HEK293 (cell line): ENCODE measurements around the gene BOD1.

Experiments
- CTCF ChIA-PET: fragments of 350-600 bp; formaldehyde crosslinking; extraction: SDS; loops from one replicate; lab custom pipeline; 2021; ENCODE audit warnings: antibody characterized with exemption; lab: Yijun Ruan, JAX
- POLR2A ChIA-PET: fragments of 300-600 bp; formaldehyde crosslinking; extraction: SDS; loops from one replicate; lab custom pipeline; 2020; ENCODE audit warnings: antibody characterized with exemption, inconsistent platforms; lab: Yijun Ruan, JAX
- H3K27ac ChIP-seq: fragments of 200-500 bp; sonication (Bioruptor generic); 2 replicates; pipeline ENCODE4 v1.5.1; 2014; ENCODE audit warnings: low read depth, low read length, control low read depth, inconsistent platforms; ENCODE audit errors: extremely low read depth
- H3K36me3 ChIP-seq, 2 experiments: fragments of 200-500 bp in 1 of 2; sonication (Bioruptor generic) in 1 of 2; 1 replicate in 1 of 2; 2 replicates in 1 of 2; pipeline ENCODE4 v1.5.1; 2014 to 2017; ENCODE audit warnings: inconsistent platforms in 2 of 2, low read length in 2 of 2; ENCODE audit not compliant: control insufficient read depth in 2 of 2, insufficient read depth in 1 of 2
- H3K4me1 ChIP-seq: fragments of 200-500 bp; sonication (Bioruptor generic); 2 replicates; pipeline ENCODE4 v1.5.1; 2014; ENCODE audit warnings: mild to moderate bottlenecking, low read length, inconsistent platforms; ENCODE audit not compliant: control insufficient read depth, insufficient read depth
- H3K4me3 ChIP-seq: 2 replicates; pipeline ENCODE4 v1.5.1; 2011; ENCODE audit warnings: low read depth, mild to moderate bottlenecking, control low read depth, low read length, moderate library complexity
- H3K9me3 ChIP-seq: fragments of 200-500 bp; sonication (Bioruptor generic); 2 replicates; pipeline ENCODE4 v1.5.1; 2014; ENCODE audit warnings: low read depth, low read length, inconsistent platforms; ENCODE audit not compliant: control insufficient read depth, insufficient read depth
- EGR2 ChIP-seq: fragments of 450-650 bp; formaldehyde crosslinking; IDR thresholded peaks from 2 replicates; pipeline ENCODE4 v1.5.1; 2016; ENCODE audit warnings: low read depth, missing biosample characterization, missing genetic modification characterization
- GFI1B ChIP-seq: fragments of 450-650 bp; formaldehyde crosslinking; IDR thresholded peaks from 2 replicates; pipeline ENCODE4 v1.5.1; 2016; ENCODE audit warnings: missing biosample characterization, missing genetic modification characterization
- MEIS1 ChIP-seq: sonication (generic); formaldehyde crosslinking; IDR thresholded peaks from 2 replicates; pipeline ENCODE4 v1.8.1; 2022; ENCODE audit warnings: missing genetic modification reagents, mild to moderate bottlenecking, borderline replicate concordance
- PATZ1 ChIP-seq: fragments of 450-650 bp; formaldehyde crosslinking; IDR thresholded peaks from 2 replicates; pipeline ENCODE4 v1.5.1; 2016; ENCODE audit warnings: missing biosample characterization, missing genetic modification characterization
- RBAK ChIP-seq: fragments of 450-650 bp; formaldehyde crosslinking; IDR thresholded peaks from 2 replicates; pipeline ENCODE4 v1.5.1; 2016; ENCODE audit warnings: missing biosample characterization, missing genetic modification characterization
- WT1 ChIP-seq: fragments of 450-650 bp; formaldehyde crosslinking; IDR thresholded peaks from 2 replicates; pipeline ENCODE4 v1.5.1; 2016; ENCODE audit warnings: missing biosample characterization, missing genetic modification characterization
- ZBTB17 ChIP-seq: fragments of 450-650 bp; formaldehyde crosslinking; IDR thresholded peaks from 2 replicates; pipeline ENCODE4 v1.5.1; 2016; ENCODE audit warnings: missing biosample characterization, missing genetic modification characterization
- ZBTB20 ChIP-seq: fragments of 450-650 bp; formaldehyde crosslinking; IDR thresholded peaks from 2 replicates; pipeline ENCODE4 v1.5.1; 2016; ENCODE audit warnings: missing biosample characterization, missing genetic modification characterization
- ZBTB6 ChIP-seq: fragments of 450-650 bp; formaldehyde crosslinking; IDR thresholded peaks from 2 replicates; pipeline ENCODE4 v1.5.1; 2017; ENCODE audit warnings: missing biosample characterization, missing genetic modification characterization
- ZFHX2 ChIP-seq: fragments of 450-650 bp; formaldehyde crosslinking; conservative IDR thresholded peaks from 2 replicates; pipeline ENCODE4 v1.5.1; 2016; ENCODE audit warnings: missing biosample characterization, missing genetic modification characterization
- ZNF133 ChIP-seq: fragments of 450-650 bp; formaldehyde crosslinking; IDR thresholded peaks from 2 replicates; pipeline ENCODE4 v1.5.1; 2016; ENCODE audit warnings: missing biosample characterization, missing genetic modification characterization
- ZNF184 ChIP-seq: fragments of 450-650 bp; IDR thresholded peaks from 2 replicates; pipeline ENCODE4 v1.5.1; 2018; ENCODE audit warnings: missing biosample characterization, mild to moderate bottlenecking, missing genetic modification characterization
- ZNF202 ChIP-seq: fragments of 450-650 bp; formaldehyde crosslinking; IDR thresholded peaks from 2 replicates; pipeline ENCODE4 v1.5.1; 2016; ENCODE audit warnings: missing biosample characterization, missing genetic modification characterization, borderline replicate concordance
- ZNF214 ChIP-seq: fragments of 450-650 bp; formaldehyde crosslinking; IDR thresholded peaks from 2 replicates; pipeline ENCODE4 v1.5.1; 2017; ENCODE audit warnings: missing biosample characterization, mild to moderate bottlenecking, missing genetic modification characterization, borderline replicate concordance
- ZNF335 ChIP-seq: fragments of 450-650 bp; formaldehyde crosslinking; conservative IDR thresholded peaks from 2 replicates; pipeline ENCODE4 v1.5.1; 2016; ENCODE audit warnings: missing biosample characterization, missing genetic modification characterization
- ZNF555 ChIP-seq: fragments of 450-650 bp; formaldehyde crosslinking; conservative IDR thresholded peaks from 2 replicates; pipeline ENCODE4 v1.5.1; 2017; ENCODE audit warnings: missing biosample characterization, mild to moderate bottlenecking, missing genetic modification characterization, inconsistent platforms
- ZNF571 ChIP-seq: fragments of 450-650 bp; formaldehyde crosslinking; IDR thresholded peaks from 2 replicates; pipeline ENCODE4 v1.5.0; 2017; ENCODE audit warnings: missing biosample characterization, missing genetic modification characterization
- ZNF596 ChIP-seq: fragments of 450-650 bp; IDR thresholded peaks from 2 replicates; pipeline ENCODE4 v1.5.0; 2018; ENCODE audit warnings: missing biosample characterization, mild to moderate bottlenecking, missing genetic modification characterization, moderate library complexity
- ZNF791 ChIP-seq: fragments of 450-650 bp; formaldehyde crosslinking; IDR thresholded peaks from 2 replicates; pipeline ENCODE4 v1.5.1; 2016; ENCODE audit warnings: missing biosample characterization, missing genetic modification characterization
- ZNF843 ChIP-seq: fragments of 450-650 bp; formaldehyde crosslinking; IDR thresholded peaks from 2 replicates; pipeline ENCODE4 v1.5.1; 2016; ENCODE audit warnings: missing biosample characterization, missing genetic modification characterization
- ZSCAN30 ChIP-seq: fragments of 450-650 bp; IDR thresholded peaks from 2 replicates; pipeline ENCODE4 v1.5.1; 2018; ENCODE audit warnings: missing biosample characterization, mild to moderate bottlenecking, missing genetic modification characterization, moderate library complexity
- TF ChIP-seq, protein P1 (sequence below): fragments of 450-650 bp; formaldehyde crosslinking; IDR thresholded peaks from 2 replicates; pipeline ENCODE4 v1.5.0; 2017; ENCODE audit warnings: missing biosample characterization, missing genetic modification characterization, borderline replicate concordance
- TF ChIP-seq, protein P2 (sequence below): fragments of 450-650 bp; formaldehyde crosslinking; IDR thresholded peaks from 2 replicates; pipeline ENCODE4 v1.5.1; 2016; ENCODE audit warnings: missing biosample characterization, missing genetic modification characterization
- TF ChIP-seq, protein P3 (sequence below): fragments of 450-650 bp; formaldehyde crosslinking; IDR thresholded peaks from 2 replicates; pipeline ENCODE4 v1.5.1; 2016; ENCODE audit warnings: missing biosample characterization, missing genetic modification characterization

Gene BOD1

DNA sequence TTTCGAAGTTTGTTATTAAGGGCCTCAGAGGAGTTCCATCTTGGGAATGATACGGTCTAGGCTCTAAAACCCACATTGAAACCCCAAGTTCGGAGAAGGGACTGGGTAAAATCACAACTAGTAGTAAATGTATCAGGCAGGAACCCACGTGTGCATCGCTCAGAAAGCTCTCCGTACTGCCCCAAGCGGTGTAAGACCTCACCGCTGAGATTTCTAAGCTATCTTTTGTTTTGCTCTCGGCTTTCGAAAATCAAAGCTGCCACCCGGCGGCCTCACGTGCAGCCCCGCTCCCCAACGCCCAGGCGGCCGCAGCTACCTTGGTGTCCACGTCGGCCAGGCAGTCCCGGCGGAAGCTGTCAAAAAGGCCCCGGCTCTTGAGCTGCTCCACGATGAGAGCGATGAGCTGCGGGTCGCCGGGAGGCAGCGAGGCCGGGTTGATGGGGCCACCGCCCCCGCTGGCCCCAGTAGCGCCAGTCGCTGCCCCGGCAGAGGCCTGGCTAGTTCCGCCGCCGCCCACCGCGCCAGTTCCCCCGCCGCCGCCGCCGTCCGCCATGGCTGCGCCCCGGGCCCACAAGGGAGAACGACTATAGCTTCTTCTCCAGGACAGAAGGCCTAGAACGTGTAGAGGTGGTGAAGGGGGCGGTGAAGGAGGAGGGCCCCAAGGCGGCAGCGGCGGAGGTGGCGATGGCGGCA, 420 bp downstream of the BOD1 start (continued):
- TF ChIP-seq ZFHX2 (peak; percentile 86), ZSCAN30 (tag by site-specific recombination) (peak; percentile 30; the same call in 1 of the 2 replicates), EGR2 (tag by site-specific recombination) (peak; percentile 67; the same call in 1 of the 2 replicates), ZNF202 (0 out of 2 replicates have a peak, but pooled peaks have one; percentile 47), ZNF335 (tag by site-specific recombination) (peak; percentile 80; the same call in 1 of the 2 replicates), ZNF214 (tag by site-specific recombination) (no peak)

DNA sequence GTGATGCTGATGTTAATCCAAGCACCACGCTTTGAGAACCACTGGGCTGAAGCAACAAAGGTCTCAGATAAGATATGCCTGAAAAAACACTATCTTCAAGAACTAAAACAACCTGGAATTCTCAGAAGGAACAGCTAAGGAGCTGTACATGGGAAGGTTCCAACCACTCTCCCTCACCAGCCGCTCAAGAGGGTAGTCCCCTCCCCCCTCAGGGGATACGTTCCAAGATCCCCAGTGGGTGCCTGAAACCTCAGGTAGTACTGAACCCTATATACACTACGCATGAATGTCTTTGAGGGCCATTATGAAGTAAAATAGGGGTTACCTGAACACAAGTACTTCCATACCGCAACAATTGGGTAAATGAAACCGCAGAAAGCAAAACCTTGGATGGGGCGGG, 1.9 kb downstream of the BOD1 start:
- peaks cover 9% of the 10 kb centered on the region for H3K4me1 ChIP-seq
- no peak overlapping the region for H3K27ac ChIP-seq
- no peak overlapping the region for H3K4me3 ChIP-seq
- ChIA-PET CTCF (interaction anchor here (1.7 to 8.6 kb wide), 4 partner anchors 14 to 358 kb away, joined by 6 to 94 read pairs (median 15); no protein-coding TSS in a partner anchor), POLR2A (no interaction called here)
- peaks cover 11 to 51% of the 10 kb centered on the region in 2 experiments for H3K36me3 ChIP-seq
- H3K9me3 ChIP-seq: no peaks in the 10 kb centered on the region
- TF ChIP-seq ZBTB6 (tag by site-specific recombination): no peak
- TF ChIP-seq GFI1B (tag by site-specific recombination): no peak
- TF ChIP-seq ZNF596 (tag by site-specific recombination): no peak
- TF ChIP-seq MEIS1 (CRISPR knock-in tag): no peak
- TF ChIP-seq, protein P1, sequence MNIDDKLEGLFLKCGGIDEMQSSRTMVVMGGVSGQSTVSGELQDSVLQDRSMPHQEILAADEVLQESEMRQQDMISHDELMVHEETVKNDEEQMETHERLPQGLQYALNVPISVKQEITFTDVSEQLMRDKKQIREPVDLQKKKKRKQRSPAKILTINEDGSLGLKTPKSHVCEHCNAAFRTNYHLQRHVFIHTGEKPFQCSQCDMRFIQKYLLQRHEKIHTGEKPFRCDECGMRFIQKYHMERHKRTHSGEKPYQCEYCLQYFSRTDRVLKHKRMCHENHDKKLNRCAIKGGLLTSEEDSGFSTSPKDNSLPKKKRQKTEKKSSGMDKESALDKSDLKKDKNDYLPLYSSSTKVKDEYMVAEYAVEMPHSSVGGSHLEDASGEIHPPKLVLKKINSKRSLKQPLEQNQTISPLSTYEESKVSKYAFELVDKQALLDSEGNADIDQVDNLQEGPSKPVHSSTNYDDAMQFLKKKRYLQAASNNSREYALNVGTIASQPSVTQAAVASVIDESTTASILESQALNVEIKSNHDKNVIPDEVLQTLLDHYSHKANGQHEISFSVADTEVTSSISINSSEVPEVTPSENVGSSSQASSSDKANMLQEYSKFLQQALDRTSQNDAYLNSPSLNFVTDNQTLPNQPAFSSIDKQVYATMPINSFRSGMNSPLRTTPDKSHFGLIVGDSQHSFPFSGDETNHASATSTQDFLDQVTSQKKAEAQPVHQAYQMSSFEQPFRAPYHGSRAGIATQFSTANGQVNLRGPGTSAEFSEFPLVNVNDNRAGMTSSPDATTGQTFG (tag by site-specific recombination): no peak
- TF ChIP-seq ZNF791: no peak
- no peak for TF ChIP-seq ZNF555 (tag by site-specific recombination)
- TF ChIP-seq, protein P2, sequence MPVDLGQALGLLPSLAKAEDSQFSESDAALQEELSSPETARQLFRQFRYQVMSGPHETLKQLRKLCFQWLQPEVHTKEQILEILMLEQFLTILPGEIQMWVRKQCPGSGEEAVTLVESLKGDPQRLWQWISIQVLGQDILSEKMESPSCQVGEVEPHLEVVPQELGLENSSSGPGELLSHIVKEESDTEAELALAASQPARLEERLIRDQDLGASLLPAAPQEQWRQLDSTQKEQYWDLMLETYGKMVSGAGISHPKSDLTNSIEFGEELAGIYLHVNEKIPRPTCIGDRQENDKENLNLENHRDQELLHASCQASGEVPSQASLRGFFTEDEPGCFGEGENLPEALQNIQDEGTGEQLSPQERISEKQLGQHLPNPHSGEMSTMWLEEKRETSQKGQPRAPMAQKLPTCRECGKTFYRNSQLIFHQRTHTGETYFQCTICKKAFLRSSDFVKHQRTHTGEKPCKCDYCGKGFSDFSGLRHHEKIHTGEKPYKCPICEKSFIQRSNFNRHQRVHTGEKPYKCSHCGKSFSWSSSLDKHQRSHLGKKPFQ (tag by site-specific recombination): no peak
- TF ChIP-seq PATZ1 (tag by site-specific recombination): no peak
- TF ChIP-seq, protein P3, sequence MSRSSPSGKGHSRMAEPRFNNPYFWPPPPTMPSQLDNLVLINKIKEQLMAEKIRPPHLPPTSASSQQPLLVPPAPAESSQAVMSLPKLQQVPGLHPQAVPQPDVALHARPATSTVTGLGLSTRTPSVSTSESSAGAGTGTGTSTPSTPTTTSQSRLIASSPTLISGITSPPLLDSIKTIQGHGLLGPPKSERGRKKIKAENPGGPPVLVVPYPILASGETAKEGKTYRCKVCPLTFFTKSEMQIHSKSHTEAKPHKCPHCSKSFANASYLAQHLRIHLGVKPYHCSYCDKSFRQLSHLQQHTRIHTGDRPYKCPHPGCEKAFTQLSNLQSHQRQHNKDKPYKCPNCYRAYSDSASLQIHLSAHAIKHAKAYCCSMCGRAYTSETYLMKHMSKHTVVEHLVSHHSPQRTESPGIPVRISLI (tag by site-specific recombination): no peak
- no peak for TF ChIP-seq ZBTB17 (tag by site-specific recombination)
- TF ChIP-seq ZBTB20: no peak
- no peak for TF ChIP-seq ZNF843 (tag by site-specific recombination)
- no peak for TF ChIP-seq RBAK (tag by site-specific recombination)
- no peak for TF ChIP-seq ZNF133 (tag by site-specific recombination)
- TF ChIP-seq WT1 (tag by site-specific recombination): no peak
- TF ChIP-seq ZNF184 (tag by site-specific recombination): no peak
- TF ChIP-seq ZNF571 (tag by site-specific recombination): no peak
